ENCODE measurements around the gene CRISPLD2.

DNA sequence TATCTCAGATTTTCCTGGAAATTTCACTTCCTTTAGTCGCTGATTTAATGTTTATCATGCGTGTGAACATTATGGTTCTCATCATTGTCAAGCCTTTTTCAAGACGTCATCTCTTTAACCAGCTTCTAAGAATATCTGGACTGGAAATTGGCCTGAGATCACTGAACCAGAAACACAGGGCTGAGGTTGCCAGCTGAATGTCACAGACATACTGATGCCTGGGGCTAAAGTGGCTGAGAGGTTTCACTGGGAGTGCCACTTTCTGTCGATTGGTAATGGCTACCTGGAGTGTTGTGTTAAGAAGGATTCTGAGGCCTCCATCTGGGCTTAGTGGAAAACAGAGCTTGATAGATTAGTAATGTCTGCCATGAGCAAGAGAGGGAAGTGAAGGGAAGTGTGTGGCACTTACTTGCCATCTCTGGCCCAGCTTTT, 54.2 kb downstream of the CRISPLD2 start:
- TF ChIP-seq, protein P1, sequence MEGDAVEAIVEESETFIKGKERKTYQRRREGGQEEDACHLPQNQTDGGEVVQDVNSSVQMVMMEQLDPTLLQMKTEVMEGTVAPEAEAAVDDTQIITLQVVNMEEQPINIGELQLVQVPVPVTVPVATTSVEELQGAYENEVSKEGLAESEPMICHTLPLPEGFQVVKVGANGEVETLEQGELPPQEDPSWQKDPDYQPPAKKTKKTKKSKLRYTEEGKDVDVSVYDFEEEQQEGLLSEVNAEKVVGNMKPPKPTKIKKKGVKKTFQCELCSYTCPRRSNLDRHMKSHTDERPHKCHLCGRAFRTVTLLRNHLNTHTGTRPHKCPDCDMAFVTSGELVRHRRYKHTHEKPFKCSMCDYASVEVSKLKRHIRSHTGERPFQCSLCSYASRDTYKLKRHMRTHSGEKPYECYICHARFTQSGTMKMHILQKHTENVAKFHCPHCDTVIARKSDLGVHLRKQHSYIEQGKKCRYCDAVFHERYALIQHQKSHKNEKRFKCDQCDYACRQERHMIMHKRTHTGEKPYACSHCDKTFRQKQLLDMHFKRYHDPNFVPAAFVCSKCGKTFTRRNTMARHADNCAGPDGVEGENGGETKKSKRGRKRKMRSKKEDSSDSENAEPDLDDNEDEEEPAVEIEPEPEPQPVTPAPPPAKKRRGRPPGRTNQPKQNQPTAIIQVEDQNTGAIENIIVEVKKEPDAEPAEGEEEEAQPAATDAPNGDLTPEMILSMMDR (conservative IDR thresholded peaks at IDR 0.05; ENCODE audit: low read length) = no peak
- no peak for TF ChIP-seq EZH2phosphoT487 (IDR thresholded peaks at IDR 0.05; ENCODE audit: borderline replicate concordance)

Data from Loucy (cell line).